HG02870 (cell line): ENCODE results near the gene CDH22.

ENCODE experiments used
- ATAC-seq: cut with Tn5 transposase; IDR thresholded peaks from one replicate; pipeline ENCODE4 v1.9.1; 2021; ENCODE audit warnings: mild to moderate bottlenecking, moderate library complexity; ENCODE audit not compliant: unreplicated experiment

Gene CDH22

DNA sequence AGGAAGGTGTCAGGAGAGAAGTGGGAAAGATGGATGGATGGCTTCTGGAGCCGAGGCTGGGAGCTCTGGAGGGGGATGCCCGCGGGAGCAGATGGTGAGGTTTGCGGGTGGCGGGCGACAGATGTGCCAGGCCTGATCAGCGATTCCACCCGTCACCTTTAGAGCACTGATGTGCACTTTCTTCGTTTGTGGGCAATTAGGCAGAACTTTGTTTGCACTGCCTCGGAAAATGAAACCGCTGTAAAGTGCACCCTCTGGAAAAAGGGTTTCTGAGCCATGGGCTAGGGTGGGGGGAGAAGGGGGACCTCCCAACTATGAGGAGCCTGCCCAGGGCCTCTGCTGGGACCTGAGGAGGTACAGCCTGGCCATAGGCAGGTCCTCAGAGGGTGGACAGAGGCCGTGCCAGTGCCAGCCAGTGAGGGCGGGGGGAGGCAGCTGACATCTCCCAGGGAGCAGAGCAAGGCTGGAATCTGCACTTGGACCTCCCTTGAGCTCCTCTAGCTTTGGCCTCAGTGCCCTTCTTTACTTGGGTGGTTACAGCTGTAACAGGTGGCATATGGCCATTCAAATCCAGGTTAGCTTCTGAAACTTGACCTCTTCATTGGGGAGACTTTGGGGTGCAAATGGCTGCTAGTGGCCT, 131.4 kb downstream of the CDH22 start:
- no peak for ATAC-seq

DNA sequence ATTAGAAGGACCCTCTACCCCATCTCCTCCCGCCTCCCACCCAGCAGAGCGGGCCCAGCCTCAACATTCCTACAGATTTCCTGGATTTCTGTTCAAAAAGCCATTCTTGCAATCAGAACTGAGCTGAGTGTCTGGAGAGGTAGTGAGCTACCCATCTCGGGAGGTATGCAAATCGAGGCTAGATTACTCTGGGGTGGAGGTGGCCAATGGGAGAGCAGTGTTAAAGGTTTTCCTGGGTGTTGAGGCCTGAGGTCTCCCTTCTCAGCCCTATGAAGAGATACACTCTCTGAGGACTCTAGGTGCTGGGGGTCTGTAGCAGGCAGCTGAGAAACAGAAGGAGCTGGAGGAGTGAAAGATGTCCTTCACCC, 133.2 kb downstream of the CDH22 start:
- no peak for ATAC-seq

GRCh38 chr20:46174469-46175126, 133.7 kb downstream of the CDH22 start:
- ATAC-seq = no peak

DNA sequence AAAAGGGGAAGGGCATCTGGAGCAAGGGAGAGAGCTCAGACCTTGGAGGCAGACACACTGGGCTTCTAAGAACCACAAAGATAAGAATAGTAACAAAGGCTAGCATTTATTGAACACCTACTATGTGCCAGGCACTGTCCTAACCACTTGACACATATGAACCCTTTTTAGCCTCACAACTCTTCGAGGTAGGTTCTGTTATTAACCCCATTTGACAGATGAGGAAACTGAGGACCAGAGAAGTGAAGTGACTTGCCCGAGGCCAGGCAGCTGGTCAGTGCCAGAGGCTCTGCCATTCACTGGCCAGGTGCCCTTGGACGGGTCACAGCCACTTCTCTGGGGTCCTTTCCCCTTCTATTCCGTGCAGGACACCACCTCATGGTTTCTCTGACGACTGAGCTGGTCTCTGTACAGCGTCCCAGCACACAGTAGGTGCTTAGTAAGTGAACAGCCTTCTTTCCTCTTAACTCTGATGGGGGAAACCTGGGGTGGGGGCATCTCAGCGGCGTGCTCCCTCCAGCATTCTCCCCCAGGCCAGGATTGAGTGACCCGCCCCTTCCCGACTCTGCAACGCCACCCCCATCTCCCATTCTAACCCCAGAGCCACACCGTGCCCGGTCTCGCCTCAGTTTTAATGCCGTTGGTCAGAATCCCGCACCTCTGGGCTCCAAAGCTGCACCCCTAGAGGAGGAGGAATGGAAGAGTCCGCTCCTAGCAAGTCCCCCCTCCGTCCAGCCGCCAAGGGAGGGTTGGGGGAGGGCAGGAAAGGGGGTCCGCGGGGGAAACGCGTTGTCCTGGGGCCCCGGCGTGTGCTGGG, 134.4 kb downstream of the CDH22 start:
- ATAC-seq = no peak

DNA sequence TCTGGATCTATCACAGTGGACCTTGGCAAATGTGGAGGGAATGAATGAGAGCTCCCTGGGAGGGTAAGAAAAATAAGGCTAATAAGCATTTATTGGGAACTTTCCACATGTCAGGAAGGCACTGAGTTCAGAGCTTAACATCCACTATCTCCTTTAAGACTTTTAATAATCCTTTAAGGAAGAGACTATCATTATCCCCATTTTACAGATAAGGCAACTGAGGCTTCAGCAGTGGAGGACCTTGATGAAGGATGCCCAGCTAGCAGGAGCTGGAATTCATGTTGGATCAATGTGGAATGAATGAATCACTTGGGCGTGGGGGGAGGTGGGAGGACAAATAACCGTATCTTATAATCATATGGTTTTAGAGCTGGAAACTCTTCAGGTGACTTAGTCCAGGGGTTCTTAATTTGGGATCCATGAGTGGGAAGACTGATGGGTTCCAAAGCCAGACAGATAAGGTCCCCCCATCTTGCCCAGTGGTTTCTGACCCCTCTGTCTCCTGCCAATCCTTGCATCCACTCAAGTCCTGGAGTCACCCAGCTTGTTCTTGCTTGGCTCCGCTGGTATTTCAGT, 135.2 kb downstream of the CDH22 start:
- ATAC-seq = no peak

DNA sequence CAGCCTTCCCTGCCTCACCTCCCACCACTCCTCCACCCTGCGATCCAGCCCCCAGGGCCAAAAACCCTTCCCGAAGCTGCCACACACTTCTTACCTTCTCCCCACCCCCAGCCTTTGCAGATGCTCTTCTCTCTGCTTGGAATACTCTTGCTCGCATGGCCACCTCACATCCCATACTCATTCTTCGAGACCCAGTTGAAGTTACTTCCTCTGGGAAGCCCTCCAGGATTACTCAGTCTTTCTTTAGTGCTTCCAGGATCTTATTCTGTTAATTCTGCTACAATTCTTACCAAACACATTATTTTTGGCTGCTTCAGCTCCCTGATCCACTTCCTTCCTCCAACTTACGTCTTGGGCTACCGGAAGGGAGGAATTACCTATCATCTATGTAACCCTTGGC, 135.8 kb downstream of the CDH22 start:
- no peak for ATAC-seq

DNA sequence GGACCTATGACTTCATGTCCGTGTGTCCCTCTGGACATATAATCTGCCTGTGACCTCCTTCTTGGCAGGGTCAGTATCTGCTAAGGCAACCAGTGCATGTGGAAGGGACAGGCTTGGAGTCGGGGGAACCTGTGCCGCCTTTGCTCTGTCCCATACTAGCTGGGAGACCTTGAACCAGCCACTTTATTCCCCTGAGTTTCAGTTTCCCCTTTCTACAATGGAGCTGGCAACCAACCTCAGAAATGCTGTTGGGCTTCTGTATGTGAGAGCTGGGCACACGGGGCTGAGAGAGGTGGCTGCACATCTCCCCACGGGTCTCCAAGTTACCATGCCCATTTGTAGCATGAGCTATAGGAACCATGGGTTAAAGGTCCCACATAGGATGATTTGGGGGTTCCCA, 136.4 kb downstream of the CDH22 start:
- ATAC-seq = no peak

DNA sequence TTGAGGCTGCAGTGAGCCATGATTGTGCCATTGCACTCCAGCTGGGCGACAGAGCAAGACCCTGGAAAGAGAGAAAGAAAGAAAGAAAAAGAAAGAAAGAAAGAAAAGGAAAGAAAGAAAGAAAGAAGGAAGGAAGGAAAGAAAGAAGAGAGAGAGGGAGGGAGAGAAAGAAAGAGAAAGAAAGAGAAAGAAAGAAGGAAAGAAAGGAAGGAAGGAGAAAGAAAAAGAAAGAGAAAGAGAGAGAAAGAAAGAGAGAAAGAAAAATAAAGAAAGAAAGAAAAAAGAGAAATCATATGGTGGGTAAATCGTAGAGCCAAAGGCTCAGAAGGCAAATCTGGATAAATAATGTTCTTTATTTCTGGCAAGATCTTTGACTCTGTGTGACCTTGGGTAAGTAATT, 136.8 kb downstream of the CDH22 start:
- no peak for ATAC-seq

GRCh38 chr20:46169245-46170171, 138.8 kb downstream of the CDH22 start:
- ATAC-seq = no peak

GRCh38 chr20:46168438-46168837, 139.9 kb downstream of the CDH22 start:
- no peak for ATAC-seq

GRCh38 chr20:46167080-46167479, 141.2 kb downstream of the CDH22 start:
- no peak for ATAC-seq

DNA sequence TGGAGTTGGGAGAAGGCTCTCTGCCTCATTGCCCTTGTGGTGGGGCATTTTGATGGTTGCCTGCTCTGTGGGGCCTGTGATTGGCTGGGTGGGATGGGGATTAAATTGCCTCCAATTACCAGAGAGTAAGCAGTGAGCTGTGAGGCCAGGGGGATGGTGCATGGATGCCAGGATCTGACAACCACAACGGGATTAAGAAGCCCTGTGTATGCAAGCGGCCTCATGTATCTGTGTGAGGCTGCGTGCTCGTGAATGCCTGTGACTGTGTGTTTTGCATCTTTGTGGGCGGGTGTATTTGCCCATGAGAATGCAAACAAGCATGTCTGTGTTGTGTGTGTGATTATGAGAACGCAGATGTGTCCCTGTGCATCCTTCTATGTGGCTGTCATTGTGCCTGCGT, 144.0 kb downstream of the CDH22 start:
- no peak for ATAC-seq

DNA sequence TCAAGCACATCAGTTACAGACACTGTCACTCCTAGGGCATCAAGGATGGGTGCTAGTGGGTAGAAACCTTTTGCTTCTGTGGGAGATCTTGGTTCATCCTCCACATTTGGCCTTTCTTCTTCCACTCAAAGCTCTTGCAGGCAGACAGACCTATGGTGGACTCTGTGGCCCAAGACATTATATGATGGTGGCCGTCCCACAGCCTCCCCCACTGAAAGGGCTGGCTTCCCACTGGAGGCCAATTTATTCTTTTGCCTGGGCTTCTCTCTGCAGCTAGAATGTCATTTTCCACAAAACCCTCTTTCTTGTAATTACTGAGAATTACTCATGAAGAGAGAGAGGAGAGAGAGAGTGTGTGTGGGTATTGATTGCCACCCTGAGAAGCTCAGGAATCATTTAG, 146.4 kb downstream of the CDH22 start:
- ATAC-seq = no peak

DNA sequence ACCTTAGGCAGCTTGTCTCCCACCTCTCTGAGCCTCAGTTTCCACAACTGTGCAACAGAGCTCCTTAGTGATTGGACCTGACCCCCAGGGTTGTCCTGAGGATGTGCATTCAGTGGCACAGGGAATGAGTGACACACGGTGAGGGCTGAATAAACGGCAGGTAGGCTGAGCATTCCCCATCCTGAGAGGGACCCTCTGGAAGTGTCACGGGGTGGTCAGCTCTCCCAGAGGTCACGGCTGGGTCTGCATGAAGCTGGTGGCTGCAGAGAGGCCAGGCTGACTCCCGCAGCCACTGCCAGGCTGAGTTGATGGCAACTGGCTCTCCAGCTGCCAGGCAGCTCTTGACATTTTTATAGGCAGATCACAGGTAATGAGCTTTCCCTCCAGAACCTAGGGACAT, 147.6 kb downstream of the CDH22 start:
- ATAC-seq = no peak

- no peak for ATAC-seq
Observed at GRCh38 chr20:46159101-46159897, 149.0 kb downstream of the CDH22 start.

DNA sequence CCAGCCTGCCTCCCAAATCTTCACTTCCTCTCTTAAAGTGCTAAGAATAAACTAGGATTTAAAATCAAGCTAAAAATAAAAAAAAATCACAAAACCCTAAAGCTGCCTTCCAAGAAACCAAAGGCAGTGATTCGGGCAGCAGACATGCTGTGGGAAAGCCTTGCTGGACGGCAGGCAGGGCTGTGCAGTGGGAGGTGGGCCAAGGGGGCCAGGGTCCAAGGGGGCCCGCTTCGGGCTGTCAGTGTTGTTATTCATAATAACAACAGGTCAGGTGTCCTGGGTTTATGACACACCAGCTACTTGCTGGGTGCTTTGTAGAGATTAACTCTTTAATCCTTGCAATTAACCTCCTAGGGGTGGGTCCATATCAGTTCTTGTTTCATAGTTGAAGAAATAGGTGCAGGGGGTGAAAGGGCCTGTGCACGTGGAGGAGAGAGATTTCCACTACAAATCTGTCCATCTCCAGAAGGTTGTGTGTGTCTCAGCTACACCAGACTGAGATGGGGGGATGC, 149.8 kb downstream of the CDH22 start:
- ATAC-seq = no peak

- no peak for ATAC-seq
Observed at GRCh38 chr20:46157625-46158024, 150.7 kb downstream of the CDH22 start.

DNA sequence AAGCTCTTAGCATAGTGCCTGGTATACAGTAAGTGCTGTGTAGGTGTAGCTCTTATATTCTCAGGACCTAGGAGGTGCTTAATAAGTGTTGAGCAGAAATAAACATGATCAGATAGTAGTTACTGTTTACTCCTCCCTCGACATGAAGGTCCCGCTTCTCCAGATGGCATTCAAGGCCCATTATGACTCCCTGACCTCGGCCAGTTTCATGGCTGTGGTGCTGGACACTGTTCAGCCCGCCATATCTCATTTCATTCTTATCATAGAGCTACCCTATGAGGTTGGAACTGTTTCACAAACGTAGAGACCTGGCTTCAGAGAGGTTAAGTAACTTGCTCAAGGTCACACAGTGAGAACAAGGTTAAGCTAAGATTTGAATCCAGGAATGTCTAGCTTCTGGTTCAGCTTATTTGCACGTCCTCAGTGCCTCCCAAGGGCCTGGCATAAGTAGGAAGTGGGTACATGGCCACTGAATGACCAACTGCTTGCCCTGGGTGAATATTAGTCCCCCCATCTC, 151.2 kb downstream of the CDH22 start:
- no peak for ATAC-seq

GRCh38 chr20:46156065-46156464, 152.2 kb downstream of the CDH22 start:
- no peak for ATAC-seq
